ENCODE results near the gene CENPVL1. TPM values are rescaled to one million over a fixed set of nuclear protein-coding genes. Genes with fewer than 3 reads are reported as not detected.
A peak's percentile ranks its signal among the peaks of the same experiment; 100 is the strongest.
"Not testable (repeated sequence)": the region's sequence is repeated elsewhere in the genome, so short reads cannot be mapped to it uniquely, and the experiment has no call there.

Gene CENPVL1
- polyA plus RNA-seq (2013, experiment 1 of 2; ENCODE audit: insufficient read length), result not detected
- not detected for polyA plus RNA-seq (2013, experiment 2 of 2; ENCODE audit: insufficient read length)

DNA sequence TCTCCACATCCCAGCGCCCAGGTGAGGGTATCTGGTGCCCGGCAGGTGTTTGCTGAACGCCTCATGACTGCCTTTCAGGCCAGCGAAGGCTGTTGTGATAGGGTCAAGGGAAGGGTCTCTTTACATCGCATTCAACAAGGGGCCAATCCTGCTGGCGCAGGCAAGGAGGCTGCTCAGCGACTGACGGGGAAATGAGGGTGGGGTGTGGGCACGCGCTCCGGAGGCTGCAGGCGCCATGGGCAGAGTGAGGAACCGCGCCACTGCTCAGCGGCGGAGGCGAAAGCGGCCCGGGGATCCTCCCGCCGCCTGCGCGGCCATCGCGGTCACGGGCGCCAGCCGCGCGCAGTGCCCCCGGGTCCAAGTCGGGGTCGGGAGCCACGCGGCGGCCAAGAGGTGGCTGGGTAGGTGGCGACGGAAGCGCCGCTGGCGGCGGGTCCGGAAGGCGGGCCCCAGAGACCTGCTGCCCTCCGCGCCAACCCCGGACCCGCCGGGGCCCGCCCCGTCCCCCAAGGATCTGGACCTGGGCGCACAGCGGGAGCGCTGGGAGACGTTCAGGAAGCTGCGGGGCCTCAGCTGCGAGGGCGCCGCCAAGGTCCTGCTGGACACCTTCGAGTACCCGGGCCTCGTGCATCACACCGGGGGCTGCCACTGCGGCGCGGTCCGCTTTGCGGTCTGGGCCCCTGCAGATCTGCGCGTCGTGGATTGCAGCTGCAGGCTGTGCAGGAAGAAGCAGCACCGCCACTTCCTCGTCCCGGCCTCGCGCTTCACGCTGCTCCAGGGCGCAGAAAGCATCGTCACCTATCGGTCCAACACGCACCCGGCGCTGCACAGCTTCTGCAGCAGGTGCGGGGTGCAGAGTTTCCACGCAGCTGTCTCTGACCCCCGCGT, at the start of gene CENPVL1:
TSS of gene CENPVL1 (plus strand) at position 236 of the 888 bp plus-strand sequence. CDS start at position 236, 0 bp downstream.
- not testable (repeated sequence) for DNase-seq

DNA sequence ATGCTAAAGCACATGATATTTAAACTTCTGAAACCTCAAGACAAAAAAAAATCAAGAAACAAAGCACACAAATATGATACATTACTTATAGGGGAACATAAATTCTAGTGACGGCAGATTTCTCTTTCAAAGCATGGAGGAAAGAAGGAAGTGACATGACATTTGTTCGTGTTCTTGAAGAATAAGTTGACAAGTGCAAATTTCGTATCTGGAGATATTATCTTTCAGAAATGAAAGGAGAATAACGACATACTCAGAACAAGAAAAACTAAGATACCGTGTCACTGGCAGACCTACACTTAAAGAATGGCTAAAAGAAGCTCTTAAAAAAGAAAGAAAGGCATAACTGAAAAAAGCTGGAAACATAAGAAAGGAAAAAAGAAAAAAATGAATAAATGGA, 44.3 kb upstream of the CENPVL1 start:
- no peak for DNase-seq

GRCh38 chrX:51679689-51680433, 30.5 kb upstream of the CENPVL1 start:
- not testable (repeated sequence) for DNase-seq

GRCh38 chrX:51681808-51682719, 28.2 kb upstream of the CENPVL1 start:
- not testable (repeated sequence) for DNase-seq

DNA sequence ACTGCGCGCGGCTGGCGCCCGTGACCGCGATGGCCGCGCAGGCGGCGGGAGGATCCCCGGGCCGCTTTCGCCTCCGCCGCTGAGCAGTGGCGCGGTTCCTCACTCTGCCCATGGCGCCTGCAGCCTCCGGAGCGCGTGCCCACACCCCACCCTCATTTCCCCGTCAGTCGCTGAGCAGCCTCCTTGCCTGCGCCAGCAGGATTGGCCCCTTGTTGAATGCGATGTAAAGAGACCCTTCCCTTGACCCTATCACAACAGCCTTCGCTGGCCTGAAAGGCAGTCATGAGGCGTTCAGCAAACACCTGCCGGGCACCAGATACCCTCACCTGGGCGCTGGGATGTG, 27.6 kb upstream of the CENPVL1 start, which contains the start of gene CENPVL2:
TSS of gene CENPVL2 (minus strand) at position 112 of the 343 bp plus-strand sequence. CDS start at position 112, 0 bp downstream.
- DNase-seq, result not testable (repeated sequence)

DNA sequence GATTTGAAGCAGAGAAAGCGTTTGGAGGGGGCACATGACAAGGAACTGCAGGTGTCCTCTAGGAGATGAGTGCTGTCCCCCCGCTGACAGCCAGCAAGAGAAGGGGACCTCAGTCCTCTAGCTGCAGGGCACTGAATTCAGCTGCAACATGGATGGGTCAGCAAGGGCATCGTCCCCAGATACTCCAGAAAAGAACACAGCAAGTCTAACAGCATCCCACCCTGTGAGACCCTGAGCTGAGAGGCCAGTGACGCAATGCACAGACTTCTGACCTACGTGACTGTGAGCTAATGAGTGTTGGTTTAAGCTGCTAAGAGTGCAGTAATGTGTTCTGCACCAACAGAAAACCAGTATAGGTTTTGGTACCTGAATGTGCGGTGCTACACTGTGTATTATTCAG, 16.1 kb upstream of the CENPVL1 start:
- no peak for DNase-seq

DNA sequence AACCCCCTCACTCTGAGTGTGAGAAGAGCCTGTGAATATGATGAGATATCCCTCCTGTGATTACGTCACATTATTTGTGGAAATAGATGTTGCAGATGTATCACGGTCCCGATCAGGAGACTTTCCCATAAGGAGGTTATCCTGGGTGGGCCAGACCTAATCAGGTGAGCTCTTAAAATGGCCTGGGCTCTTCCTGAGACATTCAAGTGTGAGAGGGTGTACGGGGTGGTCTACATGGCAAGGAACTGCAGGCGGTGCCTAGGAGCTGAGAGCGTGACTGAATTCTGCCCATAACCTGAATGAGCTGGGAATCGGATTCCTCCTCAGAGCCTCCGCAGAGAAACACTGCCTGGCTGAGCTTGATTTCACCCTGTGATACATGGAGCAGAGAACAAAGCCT, 12.9 kb upstream of the CENPVL1 start:
- DNase-seq, result no peak

DNA sequence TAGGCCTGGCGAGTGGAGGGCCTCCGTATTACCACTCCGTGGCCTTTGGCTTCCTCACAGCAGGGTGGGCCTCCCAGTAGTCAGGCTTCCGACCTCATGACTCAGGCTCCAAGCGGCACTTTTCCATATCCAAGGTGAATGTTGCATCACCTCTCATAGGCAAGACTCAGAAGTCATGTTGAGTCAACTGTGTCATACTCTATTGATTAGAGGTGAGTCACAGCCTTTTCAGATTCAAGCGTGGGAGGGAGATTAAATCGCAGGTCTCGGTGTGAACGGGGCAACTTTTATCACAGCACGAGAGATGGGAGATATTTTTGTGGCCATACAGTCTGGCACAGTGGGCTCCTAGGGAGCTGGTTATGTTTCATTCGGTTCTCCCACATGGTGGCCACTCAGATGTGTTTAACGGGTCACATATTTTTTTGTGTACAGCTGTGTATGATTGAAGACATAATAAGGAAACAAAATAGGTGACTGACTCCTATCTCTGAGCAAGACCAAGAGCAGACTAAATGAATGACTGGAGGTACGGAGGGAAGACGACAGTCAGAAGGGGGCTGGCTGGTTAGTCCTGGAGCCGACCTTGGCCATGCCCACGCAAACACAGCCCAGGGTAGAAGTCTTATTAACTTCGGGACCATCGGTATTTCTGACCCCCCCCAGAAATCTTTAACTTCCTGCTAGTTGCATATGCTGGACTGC, 2.8 kb downstream of the CENPVL1 start:
- DNase-seq, result not testable (repeated sequence)

DNA sequence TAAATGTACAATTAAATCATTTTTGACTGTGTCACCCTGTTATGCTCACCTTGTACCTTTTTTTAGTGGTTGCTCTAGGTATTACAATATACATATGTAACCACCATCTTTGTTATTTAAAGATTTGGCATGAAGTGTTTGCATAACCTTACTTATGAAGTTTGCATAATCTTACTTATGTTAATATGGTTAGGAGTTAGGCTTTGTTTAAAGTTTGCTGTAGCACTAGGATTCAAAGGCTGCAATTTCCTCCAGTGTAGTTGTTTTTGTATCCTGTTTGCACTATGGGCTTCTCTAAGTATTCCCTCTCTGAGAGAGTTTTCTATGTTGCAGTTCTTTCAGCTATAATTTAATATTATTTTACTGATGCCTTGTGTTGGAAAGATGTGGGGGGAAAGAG, 17.9 kb downstream of the CENPVL1 start:
- no peak for DNase-seq

- no peak for DNase-seq
These were observed 26.8 kb downstream of the CENPVL1 start for GRCh38 chrX:51737091-51737490.

DNA sequence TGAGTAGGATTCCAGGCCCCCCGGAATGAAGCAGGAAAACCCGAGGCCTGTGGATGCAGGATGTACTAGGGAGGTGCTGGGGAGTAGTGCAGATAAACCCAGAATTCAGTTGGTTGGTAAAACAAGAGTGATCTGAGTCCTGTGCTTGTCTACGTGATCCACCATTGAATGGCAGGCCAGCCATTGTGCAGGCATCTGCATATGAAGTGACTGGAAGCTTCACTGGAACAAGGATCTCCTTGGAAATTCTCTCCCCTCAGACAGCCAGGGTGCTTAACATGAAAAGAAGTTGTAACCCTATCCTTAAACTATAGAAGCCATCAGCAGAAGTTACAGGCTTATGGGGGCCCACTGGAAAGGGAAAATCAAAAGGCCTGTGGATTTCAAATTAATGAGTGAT, 32.3 kb downstream of the CENPVL1 start:
- DNase-seq, result no peak

DNA sequence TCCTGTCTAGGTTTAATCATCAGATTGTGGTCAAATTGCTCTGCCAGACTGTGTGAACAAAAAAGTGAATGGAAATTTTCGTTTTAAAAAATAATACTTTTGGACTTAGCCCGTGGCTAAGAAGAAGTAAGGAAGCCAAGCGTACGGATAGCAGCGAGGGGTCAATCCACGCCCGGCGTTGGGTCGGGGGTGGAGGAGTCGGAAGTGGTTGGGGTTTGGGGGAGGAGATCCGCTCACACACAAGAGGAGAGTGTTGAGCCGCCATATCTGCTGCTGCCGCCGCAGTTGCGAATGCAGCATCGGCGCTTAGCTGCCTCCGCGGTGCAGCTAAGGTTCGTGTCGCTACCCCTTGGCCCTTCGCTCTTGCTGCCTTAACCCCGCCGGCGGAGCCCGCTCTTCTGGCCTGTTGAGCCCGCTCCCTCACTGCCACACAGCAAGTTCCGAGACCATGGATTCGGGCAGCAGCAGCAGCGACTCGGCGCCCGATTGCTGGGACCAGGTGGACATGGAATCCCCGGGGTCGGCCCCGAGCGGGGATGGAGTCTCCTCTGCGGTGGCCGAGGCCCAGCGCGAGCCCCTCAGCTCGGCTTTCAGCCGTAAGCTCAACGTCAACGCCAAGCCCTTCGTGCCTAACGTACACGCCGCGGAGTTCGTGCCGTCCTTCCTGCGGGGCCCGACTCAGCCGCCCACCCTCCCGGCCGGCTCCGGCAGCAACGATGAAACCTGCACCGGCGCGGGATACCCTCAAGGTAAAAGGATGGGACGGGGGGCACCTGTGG, 33.1 kb downstream of the CENPVL1 start, which contains the start of gene GSPT2:
TSS of gene GSPT2 (plus strand) at position 264 of the 779 bp plus-strand sequence. CDS start at position 449, 185 bp downstream.
- peak; percentile 77 for DNase-seq

GRCh38 chrX:51747671-51748070, 37.4 kb downstream of the CENPVL1 start:
- DNase-seq, result no peak

DNA sequence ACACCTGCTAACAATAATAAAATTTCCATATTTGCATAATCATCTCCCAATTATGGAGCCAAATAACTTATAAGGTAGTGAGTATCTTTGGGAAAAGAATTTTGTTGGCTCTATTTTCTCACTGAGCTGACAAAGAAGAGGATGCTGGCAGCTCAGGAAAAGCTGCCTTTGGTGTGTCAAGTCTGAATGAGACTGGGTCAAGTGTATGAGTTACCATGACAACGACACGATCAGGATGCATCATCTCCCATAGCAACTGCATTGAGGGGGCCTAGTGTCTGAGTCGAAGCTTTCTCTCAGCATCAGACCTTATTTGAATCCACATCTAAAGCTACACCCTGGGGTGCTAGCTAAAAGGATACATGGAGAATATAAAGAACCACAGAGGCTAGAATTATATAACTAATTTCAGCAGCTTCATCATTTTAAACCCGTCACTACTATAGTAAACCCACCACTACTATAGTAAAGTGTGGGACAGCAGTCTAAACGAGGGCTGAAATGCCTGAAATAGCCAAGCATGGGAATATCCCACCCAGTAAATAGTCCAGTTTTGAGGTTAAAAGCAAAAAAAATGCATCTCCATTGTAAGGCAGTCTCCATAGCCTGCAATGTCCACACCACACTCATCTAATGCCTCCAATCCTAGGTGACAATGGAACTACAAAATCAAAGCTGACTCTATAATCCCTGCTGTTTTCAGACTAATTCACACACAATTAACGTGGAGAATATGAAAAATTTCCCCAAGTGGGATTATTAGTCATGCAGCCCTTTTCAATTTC, 48.9 kb downstream of the CENPVL1 start:
- DNase-seq, result no peak

GRCh38 chrX:51760657-51761056, 50.3 kb downstream of the CENPVL1 start:
- DNase-seq, result no peak
